ENCODE results near the gene UGT3A2. TPM values are rescaled to one million over a fixed set of nuclear protein-coding genes. Genes with fewer than 3 reads are reported as not detected.

Gene UGT3A2
- total RNA-seq, 2 donors from 2014 or later: not detected

GRCh38 chr5:36059571-36060419 is 6.9 kb downstream of the UGT3A2 start:
- H3K27me3 ChIP-seq (replicated peaks; ENCODE audit: insufficient read depth): no peaks in the 10 kb centered on the region
- no peak overlapping the region for H3K4me3 ChIP-seq
- no peaks in the 10 kb centered on the region for H3K4me1 ChIP-seq (ENCODE audit: control insufficient read depth in 1 of 2, low read depth in 2 of 2)
- TF ChIP-seq, protein P1, sequence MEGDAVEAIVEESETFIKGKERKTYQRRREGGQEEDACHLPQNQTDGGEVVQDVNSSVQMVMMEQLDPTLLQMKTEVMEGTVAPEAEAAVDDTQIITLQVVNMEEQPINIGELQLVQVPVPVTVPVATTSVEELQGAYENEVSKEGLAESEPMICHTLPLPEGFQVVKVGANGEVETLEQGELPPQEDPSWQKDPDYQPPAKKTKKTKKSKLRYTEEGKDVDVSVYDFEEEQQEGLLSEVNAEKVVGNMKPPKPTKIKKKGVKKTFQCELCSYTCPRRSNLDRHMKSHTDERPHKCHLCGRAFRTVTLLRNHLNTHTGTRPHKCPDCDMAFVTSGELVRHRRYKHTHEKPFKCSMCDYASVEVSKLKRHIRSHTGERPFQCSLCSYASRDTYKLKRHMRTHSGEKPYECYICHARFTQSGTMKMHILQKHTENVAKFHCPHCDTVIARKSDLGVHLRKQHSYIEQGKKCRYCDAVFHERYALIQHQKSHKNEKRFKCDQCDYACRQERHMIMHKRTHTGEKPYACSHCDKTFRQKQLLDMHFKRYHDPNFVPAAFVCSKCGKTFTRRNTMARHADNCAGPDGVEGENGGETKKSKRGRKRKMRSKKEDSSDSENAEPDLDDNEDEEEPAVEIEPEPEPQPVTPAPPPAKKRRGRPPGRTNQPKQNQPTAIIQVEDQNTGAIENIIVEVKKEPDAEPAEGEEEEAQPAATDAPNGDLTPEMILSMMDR (IDR thresholded peaks at IDR 0.05): no peak
- DNase-seq (ENCODE audit: low spot score): no peak
- ATAC-seq (ENCODE audit: insufficient number of reproducible peaks, low FRiP score, low read depth): no peak
- H3K27ac ChIP-seq: no peak overlapping the region
- no peaks in the 10 kb centered on the region for H3K36me3 ChIP-seq
- H3K9me3 ChIP-seq: no peaks in the 10 kb centered on the region

DNA sequence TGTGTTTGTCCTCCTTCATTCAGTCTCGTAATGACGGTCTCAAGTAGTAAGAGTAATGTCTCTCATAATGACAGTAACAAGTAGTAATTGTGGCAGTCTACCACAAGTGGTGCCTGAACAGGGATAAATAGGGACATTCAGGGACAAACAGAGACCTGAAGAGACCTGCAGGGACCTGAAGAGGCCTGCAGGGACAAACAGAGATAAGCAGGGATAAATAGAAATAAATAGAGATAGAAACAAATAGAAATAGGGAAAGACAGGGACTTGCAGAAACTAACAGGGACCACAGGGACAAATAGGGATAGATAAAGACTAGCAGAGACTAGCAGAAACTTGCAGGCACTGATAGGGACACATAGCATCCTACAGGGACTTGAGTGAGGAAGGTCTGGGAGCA is 7.9 kb downstream of the UGT3A2 start:
- no peak overlapping the region for H3K4me3 ChIP-seq
- no peak overlapping the region for H3K27ac ChIP-seq
- no peaks in the 10 kb centered on the region for H3K27me3 ChIP-seq (replicated peaks; ENCODE audit: insufficient read depth)
- H3K4me1 ChIP-seq (ENCODE audit: control insufficient read depth in 1 of 2, low read depth in 2 of 2): no peaks in the 10 kb centered on the region
- DNase-seq (ENCODE audit: low spot score) (no peak), ATAC-seq (ENCODE audit: insufficient number of reproducible peaks, low FRiP score, low read depth) (no peak)
- TF ChIP-seq, protein P1 (IDR thresholded peaks at IDR 0.05): no peak
- H3K9me3 ChIP-seq: no peaks in the 10 kb centered on the region
- H3K36me3 ChIP-seq: no peaks in the 10 kb centered on the region

GRCh38 chr5:36057386-36057785 is 9.3 kb downstream of the UGT3A2 start:
- H3K36me3 ChIP-seq: no peaks in the 10 kb centered on the region
- H3K27me3 ChIP-seq (replicated peaks; ENCODE audit: insufficient read depth): no peaks in the 10 kb centered on the region
- H3K27ac ChIP-seq: no peak overlapping the region
- TF ChIP-seq, protein P1 (IDR thresholded peaks at IDR 0.05): no peak
- H3K9me3 ChIP-seq: no peaks in the 10 kb centered on the region
- H3K4me3 ChIP-seq: no peak overlapping the region
- DNase-seq (ENCODE audit: low spot score) (no peak), ATAC-seq (ENCODE audit: insufficient number of reproducible peaks, low FRiP score, low read depth) (no peak)
- no peaks in the 10 kb centered on the region for H3K4me1 ChIP-seq (ENCODE audit: control insufficient read depth in 1 of 2, low read depth in 2 of 2)

- Histone ChIP-seq H3K4me3 (no peak overlapping the region), H3K9me3 (no peaks in the 10 kb centered on the region), H3K4me1 (ENCODE audit: control insufficient read depth in 1 of 2, low read depth in 2 of 2) (no peaks in the 10 kb centered on the region), H3K27me3 (replicated peaks; ENCODE audit: insufficient read depth) (no peaks in the 10 kb centered on the region), H3K27ac (no peak overlapping the region), H3K36me3 (no peaks in the 10 kb centered on the region)
- DNase-seq (ENCODE audit: low spot score): no peak
- TF ChIP-seq, protein P1 (IDR thresholded peaks at IDR 0.05): no peak
- no peak for ATAC-seq (ENCODE audit: insufficient number of reproducible peaks, low FRiP score, low read depth)
Measured at GRCh38 chr5:36056422-36056821, 10.3 kb downstream of the UGT3A2 start.

GRCh38 chr5:36055984-36056383 is 10.7 kb downstream of the UGT3A2 start:
- Histone ChIP-seq H3K9me3 (no peaks in the 10 kb centered on the region), H3K27ac (no peak overlapping the region), H3K4me3 (no peak overlapping the region), H3K27me3 (replicated peaks; ENCODE audit: insufficient read depth) (no peaks in the 10 kb centered on the region), H3K36me3 (no peaks in the 10 kb centered on the region), H3K4me1 (ENCODE audit: control insufficient read depth in 1 of 2, low read depth in 2 of 2) (no peaks in the 10 kb centered on the region)
- DNase-seq (ENCODE audit: low spot score) (no peak), ATAC-seq (ENCODE audit: insufficient number of reproducible peaks, low FRiP score, low read depth) (no peak)
- TF ChIP-seq, protein P1 (IDR thresholded peaks at IDR 0.05): no peak

Data from thoracic aorta (tissue), 2 donors.